NOMO-1 treated with DMSO at 0.1 percent for 48 hours (cell line): Measurements from ENCODE around the gene GPR89B.
"Not testable (repeated sequence)": the region's sequence is repeated elsewhere in the genome, so short reads cannot be mapped to it uniquely, and the experiment has no call there.

ENCODE experiments used
- DNase-seq: peaks from one replicate; lab custom pipeline; 2025; ENCODE audit not compliant: unreplicated experiment; lab: John Stamatoyannopoulos, UW

Gene GPR89B

DNA sequence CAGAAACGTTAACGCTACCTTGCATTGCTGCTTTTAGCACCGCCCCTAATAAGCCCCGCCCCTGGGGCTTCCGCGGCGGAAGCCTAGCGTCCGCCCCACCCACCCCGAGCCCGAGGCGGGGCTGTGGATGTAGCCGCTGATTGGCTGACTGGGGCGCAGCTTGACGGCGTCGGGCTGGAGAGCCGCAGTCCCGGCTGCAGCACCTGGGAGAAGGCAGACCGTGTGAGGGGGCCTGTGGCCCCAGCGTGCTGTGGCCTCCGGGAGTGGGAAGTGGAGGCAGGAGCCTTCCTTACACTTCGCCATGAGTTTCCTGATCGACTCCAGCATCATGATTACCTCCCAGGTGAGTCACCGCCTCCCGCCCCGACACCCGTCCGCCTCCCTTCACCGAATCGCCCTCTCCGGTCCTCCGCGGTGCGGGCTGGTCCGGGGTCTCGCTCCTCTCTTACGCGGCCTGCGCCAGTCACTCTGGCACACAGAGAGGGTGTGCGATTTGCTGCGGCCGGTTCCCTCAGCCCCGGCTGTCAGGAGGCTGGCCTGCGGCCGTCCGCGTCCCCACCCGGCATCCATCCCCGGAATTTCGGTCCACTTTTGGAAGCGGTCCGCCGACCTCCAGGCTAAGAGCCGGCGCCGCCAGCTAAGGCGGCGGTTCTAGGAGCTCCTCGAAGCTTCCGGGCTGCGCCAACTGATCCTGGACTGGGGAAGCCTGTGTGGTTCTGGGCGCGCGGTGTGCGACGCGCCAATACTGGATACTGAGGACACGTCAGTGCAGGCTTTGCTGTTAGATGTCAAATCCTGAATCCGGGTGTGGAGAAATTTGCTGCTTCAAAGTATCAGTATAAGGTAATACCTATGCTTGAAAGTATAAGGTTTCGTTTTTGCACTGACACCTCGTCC lies at the start of gene GPR89B:
Gene GPR89B, plus strand, starts transcription at position 185 of the 897 bp plus-strand sequence. Its CDS starts 117 bp downstream, at position 302.
- DNase-seq, result peak; percentile 69

DNA sequence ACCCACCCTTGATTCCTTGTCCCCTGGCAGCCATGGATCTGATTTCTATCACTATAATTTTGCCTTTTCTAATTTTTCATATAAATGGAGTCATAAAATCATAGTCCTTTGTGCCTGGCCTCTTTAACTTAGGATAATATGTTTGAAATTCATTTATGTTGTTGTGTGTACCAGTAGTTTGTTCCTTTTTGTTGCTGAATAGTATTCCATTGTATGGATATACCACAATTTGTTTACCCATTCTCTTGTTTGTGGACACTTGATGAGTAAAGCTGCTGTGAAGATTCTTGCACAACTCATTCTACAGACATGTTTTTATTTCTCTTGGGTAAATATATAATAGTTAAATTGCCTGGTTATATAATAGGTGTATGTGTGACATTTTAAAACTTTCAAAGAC lies 48.3 kb upstream of the GPR89B start:
- DNase-seq, result no peak

DNA sequence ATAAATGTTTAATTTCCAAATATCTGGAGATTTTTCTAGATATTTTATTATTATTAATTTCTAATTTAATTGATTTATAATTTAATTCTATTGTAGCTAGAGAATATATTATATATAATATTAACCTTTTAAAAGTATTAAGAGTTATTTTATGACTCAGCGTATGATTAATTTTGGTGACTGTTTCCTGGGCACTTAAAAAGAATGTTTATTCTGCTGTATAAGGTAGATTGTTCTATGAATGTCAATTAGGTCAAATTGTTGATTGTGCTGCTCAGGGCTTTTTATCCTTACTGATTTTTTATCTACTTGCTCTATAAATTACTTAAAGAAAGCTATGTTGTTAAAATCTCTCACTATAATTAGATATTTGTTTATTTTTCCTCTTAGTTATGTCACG lies 45.7 kb upstream of the GPR89B start:
- no peak for DNase-seq

GRCh38 chr1:147890177-147890790 lies 37.9 kb upstream of the GPR89B start:
- DNase-seq, result peak; percentile 32

DNA sequence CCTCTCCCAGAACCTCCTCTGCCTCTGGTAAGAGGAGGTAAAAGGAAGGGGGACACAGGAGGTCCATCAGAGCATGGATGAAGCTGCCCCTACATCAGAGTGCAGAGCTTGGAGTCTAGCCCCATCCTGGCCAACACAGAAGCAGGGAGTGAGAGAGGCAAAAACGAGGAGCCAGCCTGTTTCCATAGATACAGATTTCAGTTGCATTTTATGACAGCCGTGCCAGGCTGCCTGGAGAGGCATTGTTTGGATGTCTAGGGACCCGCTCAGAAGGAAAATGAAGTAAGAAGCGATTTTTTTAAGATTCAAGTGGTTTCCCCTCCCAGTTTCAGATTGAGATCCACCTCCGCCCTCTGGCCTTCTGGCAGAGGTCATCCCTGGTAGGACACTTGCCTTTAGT lies 37.1 kb upstream of the GPR89B start:
- DNase-seq, result no peak

- no peak for DNase-seq
These were observed 36.0 kb upstream of the GPR89B start for GRCh38 chr1:147892216-147892615.

- peak; percentile 16 for DNase-seq
These were observed 35.4 kb upstream of the GPR89B start for GRCh38 chr1:147892731-147893214.

GRCh38 chr1:147895123-147895522 lies 33.1 kb upstream of the GPR89B start:
- DNase-seq, result no peak

DNA sequence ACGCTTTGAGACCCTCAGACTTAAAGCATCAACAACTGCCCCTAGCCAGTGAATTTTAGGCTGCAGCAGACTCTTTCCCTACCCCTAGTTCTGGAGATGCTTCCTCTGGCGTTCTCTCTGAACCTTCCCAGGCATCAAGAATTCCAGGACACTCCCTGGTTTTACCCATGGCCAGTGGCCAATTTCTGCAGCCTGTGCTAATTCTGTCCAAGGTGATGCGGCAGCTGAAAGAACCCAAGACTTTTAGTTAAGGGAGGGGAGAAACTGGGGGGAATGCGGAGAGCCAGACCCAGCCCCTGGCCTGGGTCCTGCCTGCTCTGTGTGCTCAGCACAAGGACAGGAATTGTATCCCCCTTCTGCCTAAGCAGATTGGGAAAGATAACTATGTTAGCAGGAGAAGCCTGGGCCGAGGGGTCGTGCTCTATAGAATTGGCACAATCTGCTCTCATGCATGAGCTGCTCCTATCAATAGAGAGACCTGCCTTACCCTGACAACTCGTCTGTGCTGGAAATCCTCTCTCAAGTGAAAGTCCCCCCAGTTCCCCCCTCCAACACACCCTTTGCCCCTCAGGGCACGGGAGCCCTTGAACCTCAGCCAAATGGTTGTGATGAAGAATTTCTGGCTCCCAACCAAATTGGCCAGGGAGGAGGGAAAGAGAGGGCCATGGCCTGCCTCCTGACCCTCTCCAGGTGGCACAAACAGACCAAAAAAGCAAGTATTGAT lies 31.0 kb upstream of the GPR89B start:
- DNase-seq, result no peak

- DNase-seq, result no peak
These were observed 30.4 kb upstream of the GPR89B start for GRCh38 chr1:147897789-147898188.

DNA sequence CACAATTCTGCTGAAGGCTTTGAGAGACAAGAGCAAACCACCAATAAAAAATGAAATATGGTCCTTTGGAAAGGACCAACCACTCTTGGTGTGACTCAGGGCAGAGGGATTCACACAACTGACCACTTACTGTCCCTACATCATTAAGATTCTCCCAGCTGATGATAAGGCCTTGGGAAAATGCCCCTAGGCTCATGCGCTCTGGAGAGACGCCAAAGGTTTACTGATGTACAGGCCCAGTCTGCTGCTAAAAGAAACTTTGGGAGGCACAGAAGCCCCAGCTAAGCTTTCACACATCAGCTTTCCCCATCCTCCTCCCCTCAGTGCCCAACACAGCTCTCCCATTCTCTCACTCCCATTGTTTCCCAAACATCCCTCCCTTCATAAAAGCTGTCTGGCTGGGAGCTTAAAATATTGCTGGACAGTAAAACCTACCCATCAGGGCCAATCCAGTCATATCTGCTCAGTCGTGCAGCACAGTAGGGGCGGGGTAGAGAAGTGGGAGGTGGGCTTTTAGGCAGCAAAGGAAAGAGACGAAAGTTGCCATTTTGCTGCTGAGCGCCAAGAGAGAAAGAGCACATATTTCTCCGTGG lies 25.9 kb upstream of the GPR89B start, which contains the start of gene GJA8:
Gene GJA8, plus strand, starts transcription at position 543 of the 593 bp plus-strand sequence. CDS start 5,161 bp downstream, outside the sequence.
- no peak for DNase-seq

DNA sequence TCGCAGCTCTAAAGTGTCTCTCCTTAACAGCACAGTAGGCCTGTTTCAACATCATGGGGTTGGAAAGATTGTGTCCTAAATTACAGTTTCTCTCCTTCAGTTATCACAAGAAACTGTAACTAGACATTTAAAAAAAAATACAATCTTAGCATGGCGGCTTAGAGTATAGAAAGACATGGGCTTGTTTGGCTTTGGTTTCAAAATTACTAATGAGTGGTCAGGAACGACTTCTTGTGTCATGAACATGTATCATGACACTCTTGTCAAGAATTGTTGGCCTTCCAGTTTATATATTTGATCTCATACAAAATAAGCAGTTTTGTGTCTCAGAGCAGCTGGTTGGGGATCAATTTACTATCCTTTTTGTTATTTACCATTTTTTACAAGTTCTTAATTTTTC lies 23.5 kb upstream of the GPR89B start:
- DNase-seq, result no peak

GRCh38 chr1:147907786-147908509 lies 20.3 kb upstream of the GPR89B start:
- no peak for DNase-seq

DNA sequence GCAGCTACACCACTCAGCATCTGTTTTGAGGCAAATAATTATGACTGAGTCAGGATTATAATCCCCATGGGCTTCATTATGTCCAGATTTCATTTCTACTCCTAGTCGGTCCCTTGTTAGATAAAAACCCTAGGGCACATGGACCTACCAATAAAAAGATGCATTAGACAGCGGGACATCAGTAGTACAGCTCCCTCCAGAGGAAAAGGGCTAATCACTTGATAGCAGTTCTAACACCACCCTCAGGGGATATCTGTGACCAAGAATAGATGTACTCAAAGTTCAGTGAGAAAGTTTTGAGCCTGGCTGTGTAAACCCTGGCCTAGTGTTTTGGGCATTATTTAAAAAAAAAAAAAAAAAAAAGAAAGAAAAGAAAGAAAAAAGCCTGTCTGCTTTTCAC lies 15.7 kb upstream of the GPR89B start:
- no peak for DNase-seq

DNA sequence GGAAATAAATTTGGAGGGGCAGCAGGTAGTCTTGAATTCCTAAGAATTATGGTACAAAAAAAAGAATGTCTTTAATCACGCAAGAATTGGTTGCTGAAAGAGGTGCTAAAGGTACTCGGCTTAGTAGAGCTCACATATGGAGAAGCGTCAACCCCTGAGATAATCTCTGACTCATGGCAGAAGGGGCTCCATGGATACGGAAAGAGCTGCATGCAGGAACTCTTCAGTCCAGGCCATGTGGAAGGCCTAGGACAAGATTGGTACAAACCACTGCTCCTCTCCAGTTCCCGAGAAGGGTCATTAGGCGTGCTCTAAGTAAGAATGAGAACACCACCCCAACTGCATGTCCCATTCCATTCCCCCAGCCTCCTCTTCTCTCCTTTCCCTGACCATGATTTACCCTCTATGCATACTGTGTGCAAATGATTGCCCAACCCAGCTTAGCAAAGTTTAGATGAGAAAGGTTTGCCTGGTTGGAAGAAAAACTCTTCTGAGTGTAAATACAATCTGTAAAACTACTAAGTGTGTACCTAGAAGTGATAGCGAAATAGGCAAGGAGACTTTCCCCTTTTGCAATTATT lies 14.8 kb upstream of the GPR89B start:
- DNase-seq, result no peak

DNA sequence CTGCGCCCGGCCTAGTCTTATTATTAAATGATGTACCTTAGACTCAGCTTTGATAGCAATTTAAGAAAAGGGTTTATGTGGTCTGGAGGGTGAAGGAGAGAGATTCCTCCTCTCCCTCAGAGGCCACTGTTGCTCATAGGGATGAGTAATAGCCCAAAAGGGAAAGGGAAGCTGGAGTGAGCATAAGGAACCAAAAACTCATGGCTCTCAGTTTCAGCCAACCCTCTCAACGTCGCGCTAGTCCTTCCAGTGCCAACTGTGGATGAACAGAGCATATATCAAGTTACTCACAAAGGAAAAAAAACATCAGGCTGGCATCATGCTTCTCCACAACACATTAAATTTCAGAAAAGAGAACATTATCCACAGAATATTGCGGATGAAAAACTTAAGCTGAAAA lies 8.3 kb upstream of the GPR89B start:
- no peak for DNase-seq

DNA sequence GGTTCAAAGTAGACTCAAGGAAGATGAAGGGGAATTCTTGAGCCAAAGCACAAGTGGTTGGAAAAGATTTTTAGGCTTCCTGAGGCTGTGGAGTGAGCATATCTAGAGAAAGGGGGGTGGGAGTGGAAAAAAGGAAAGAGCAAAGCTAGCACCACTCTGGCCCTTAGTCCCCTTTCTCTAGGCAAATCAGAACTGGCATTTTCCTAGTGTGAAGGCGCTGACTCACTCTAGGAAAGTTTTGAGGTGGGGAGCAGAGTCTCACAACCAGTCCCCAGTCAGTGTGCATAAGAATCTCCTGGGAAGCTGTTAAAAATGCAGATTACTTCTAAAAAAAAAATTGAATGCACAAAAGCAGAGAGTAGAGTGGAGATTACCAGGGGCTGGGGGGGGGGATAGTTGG lies 3.4 kb upstream of the GPR89B start:
- no peak for DNase-seq

GRCh38 chr1:147927215-147927614 lies 1.0 kb upstream of the GPR89B start:
- DNase-seq, result not testable (repeated sequence)

GRCh38 chr1:147927689-147928088 lies 531 bp upstream of the GPR89B start:
- not testable (repeated sequence) for DNase-seq

DNA sequence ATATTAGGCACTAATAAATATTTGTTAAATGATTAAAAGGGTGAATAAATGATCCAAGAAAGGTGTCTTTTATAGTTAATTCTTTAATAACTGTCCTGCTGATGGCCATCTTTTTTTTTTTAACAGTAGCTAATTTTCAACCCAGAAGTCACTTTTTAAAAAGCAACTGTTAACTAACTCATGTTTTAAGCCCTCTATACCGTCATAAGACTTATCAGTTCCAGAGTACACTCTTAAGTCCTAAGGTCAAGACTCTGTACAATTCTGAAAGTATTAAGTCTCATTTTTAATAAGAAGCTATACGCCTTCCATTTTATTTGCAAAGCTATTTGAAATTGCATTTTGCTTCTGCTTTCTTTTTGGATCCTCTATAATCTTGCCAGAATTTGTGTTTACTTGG lies 2.9 kb downstream of the GPR89B start:
- not testable (repeated sequence) for DNase-seq
